DOHH2 (cell line): ENCODE measurements around the gene BAZ1A.

Source experiments
- H3F3A ChIP-seq: fragments of 200-600 bp; sonication (generic), shearing (Covaris generic); 2 replicates; pipeline ENCODE4 v1.6.0; 2016; ENCODE audit warnings: antibody characterized with exemption, mild to moderate bottlenecking; ENCODE audit not compliant: control insufficient read depth, insufficient read depth
- H3K27ac ChIP-seq: fragments of 200-600 bp; sonication (generic); 2 replicates; pipeline ENCODE4 v1.5.1; 2014; ENCODE audit warnings: low read depth, mild to moderate bottlenecking, low read length, moderate library complexity
- H3K27me3 ChIP-seq: fragments of 200-600 bp; sonication (generic); 2 replicates; pipeline ENCODE4 v1.6.1; 2014; ENCODE audit warnings: mild to moderate bottlenecking, low read length, mixed read lengths; ENCODE audit not compliant: control insufficient read depth
- H3K36me3 ChIP-seq: fragments of 200-600 bp; sonication (generic); 2 replicates; pipeline ENCODE4 v1.6.1; 2014; ENCODE audit warnings: mild to moderate bottlenecking, low read length, moderate library complexity, mixed read lengths; ENCODE audit not compliant: control insufficient read depth
- H3K4me1 ChIP-seq: fragments of 200-600 bp; sonication (generic); 2 replicates; pipeline ENCODE4 v1.6.1; 2014; ENCODE audit warnings: mild to moderate bottlenecking, low read length, mixed read lengths; ENCODE audit not compliant: control insufficient read depth
- H3K4me2 ChIP-seq: fragments of 200-600 bp; sonication (generic); 2 replicates; pipeline ENCODE4 v1.6.0; 2014; ENCODE audit warnings: mild to moderate bottlenecking, low read length, moderate library complexity
- H3K4me3 ChIP-seq: fragments of 200-600 bp; sonication (generic); 2 replicates; pipeline ENCODE4 v1.5.1; 2014; ENCODE audit warnings: mild to moderate bottlenecking, low read length, mixed read lengths
- H3K79me2 ChIP-seq: fragments of 200-600 bp; sonication (generic); 2 replicates; pipeline ENCODE4 v1.6.1; 2014; ENCODE audit warnings: mild to moderate bottlenecking, low read length, mixed read lengths; ENCODE audit not compliant: control insufficient read depth
- H3K9me2 ChIP-seq: fragments of 200-600 bp; sonication (generic); replicated peaks from 2 replicates; pipeline ENCODE4 v1.6.1; 2014; ENCODE audit warnings: mild to moderate bottlenecking, low read length, mixed read lengths; ENCODE audit not compliant: control insufficient read depth
- H3K9me3 ChIP-seq: fragments of 200-600 bp; sonication (generic); 2 replicates; pipeline ENCODE4 v1.6.1; 2014; ENCODE audit warnings: antibody characterized with exemption, low read length, mixed read lengths; ENCODE audit not compliant: control insufficient read depth, insufficient read depth
- H4K20me1 ChIP-seq: fragments of 200-600 bp; sonication (generic); 2 replicates; pipeline ENCODE4 v1.6.0; 2014; ENCODE audit warnings: low read depth, mild to moderate bottlenecking, antibody characterized with exemption, low read length, moderate library complexity; ENCODE audit not compliant: control insufficient read depth, insufficient read depth
- EZH2phosphoT487 ChIP-seq: fragments of 200-600 bp; sonication (generic); IDR thresholded peaks from 2 replicates; pipeline ENCODE4 v1.6.1; 2017; ENCODE audit warnings: borderline replicate concordance, mild to moderate bottlenecking, antibody characterized with exemption, low read length, moderate library complexity, mixed read lengths
- TF ChIP-seq, protein P1 (sequence below): fragments of 200-600 bp; sonication (generic); IDR thresholded peaks from one replicate; pipeline ENCODE4 v1.5.1; 2014; ENCODE audit warnings: antibody characterized with exemption, mild to moderate bottlenecking, low read depth, low read length; ENCODE audit not compliant: poor library complexity, severe bottlenecking

BAZ1A gene

DNA sequence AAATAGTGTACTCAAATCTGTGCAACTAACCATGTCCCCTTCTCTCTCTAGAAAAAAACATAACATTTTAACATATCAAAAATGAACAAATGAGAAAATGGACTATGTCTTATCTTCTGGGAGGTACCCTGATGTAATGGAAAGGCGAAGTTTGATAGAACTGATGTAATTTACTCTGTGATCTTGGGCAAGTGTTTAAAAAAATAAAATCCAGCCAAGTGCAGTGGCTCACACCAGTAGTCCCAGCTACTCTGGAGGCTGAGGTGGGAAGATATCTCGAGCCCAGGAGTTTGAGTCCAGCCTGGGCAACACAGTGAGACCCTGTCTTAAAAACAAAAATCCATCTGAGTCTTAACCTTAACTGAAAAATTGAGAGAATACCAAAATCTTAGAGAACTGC is 124.9 kb downstream of the BAZ1A start:
- Histone ChIP-seq H3F3A (peaks cover 25% of the 10 kb centered on the region), H3K9me2 (no peaks in the 10 kb centered on the region), H3K36me3 (peaks cover 20% of the 10 kb centered on the region), H3K27ac (no peak overlapping the region), H3K27me3 (no peaks in the 10 kb centered on the region), H3K9me3 (no peaks in the 10 kb centered on the region), H3K79me2 (no peaks in the 10 kb centered on the region), H3K4me1 (no peaks in the 10 kb centered on the region), H3K4me2 (no peak overlapping the region), H4K20me1 (no peaks in the 10 kb centered on the region), H3K4me3 (no peak overlapping the region)
- TF ChIP-seq, protein P1, sequence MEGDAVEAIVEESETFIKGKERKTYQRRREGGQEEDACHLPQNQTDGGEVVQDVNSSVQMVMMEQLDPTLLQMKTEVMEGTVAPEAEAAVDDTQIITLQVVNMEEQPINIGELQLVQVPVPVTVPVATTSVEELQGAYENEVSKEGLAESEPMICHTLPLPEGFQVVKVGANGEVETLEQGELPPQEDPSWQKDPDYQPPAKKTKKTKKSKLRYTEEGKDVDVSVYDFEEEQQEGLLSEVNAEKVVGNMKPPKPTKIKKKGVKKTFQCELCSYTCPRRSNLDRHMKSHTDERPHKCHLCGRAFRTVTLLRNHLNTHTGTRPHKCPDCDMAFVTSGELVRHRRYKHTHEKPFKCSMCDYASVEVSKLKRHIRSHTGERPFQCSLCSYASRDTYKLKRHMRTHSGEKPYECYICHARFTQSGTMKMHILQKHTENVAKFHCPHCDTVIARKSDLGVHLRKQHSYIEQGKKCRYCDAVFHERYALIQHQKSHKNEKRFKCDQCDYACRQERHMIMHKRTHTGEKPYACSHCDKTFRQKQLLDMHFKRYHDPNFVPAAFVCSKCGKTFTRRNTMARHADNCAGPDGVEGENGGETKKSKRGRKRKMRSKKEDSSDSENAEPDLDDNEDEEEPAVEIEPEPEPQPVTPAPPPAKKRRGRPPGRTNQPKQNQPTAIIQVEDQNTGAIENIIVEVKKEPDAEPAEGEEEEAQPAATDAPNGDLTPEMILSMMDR: no peak
- no peak for TF ChIP-seq EZH2phosphoT487

DNA sequence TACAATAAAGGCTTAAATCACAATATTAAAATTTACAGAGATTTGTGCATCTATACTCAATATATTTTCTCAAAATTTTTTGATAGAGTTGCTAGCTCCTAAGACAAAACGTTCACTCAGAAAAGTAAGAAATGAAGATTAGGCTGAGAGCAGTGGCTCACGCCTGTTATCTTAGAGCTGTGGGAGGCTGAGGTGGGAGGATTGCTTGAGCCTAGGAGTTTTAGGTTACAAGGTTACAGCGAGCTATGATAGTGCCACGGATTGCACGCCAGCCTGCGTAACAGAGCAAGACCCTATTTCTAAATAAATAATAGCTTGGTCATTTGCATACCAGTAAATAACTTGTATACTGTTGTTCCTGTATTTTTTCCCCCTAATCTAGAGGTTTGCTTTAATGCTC is 125.8 kb downstream of the BAZ1A start:
- Histone ChIP-seq H3K79me2 (no peaks in the 10 kb centered on the region), H3K9me3 (no peaks in the 10 kb centered on the region), H3K27ac (no peak overlapping the region), H3K9me2 (no peaks in the 10 kb centered on the region), H3K4me3 (no peak overlapping the region), H3K4me1 (no peaks in the 10 kb centered on the region), H3K36me3 (peaks cover 13% of the 10 kb centered on the region), H3K4me2 (no peak overlapping the region), H3K27me3 (no peaks in the 10 kb centered on the region), H3F3A (peaks cover 18% of the 10 kb centered on the region), H4K20me1 (no peaks in the 10 kb centered on the region)
- TF ChIP-seq, protein P1: no peak
- TF ChIP-seq EZH2phosphoT487: no peak

DNA sequence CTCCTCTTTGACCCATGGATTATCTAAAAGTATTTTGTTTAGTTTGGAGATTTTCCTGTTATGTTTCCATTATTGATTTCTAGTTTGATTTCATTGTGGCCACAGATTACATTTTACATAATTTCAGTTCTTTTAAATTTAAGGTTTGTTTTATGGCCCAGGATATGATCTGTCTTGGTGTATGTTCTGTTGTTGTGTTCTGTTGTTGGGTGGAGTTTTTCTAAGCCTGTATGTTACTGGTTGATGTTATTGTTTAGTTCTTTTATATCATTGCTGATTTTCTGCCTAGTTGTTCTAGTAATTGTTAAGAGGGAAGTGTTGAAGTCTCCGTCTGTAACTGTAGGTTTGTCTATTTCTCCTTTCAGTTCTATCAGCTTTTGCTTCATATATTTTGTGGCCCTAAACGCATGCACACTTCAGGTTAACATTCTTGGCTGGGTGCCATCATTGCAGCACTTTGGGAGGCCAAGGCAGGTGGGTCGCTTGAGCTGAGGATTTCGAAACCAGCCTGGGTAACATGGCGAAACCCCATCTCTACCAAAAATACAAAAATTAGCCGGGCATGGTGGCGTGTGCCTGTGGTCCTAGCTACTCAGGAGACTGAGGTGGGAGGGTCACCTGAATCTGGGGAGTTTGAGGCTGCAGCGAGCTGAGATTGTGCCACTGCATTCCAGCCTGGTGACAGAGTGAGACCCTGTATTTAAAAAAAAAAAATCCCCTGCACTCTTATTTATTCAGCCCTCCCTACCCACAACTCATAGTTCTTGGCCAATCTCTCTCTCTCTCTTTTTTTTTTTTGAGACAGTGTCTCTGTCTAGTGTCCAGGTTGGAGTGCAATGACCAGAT is 132.7 kb downstream of the BAZ1A start:
- Histone ChIP-seq H3K9me3 (no peaks in the 10 kb centered on the region), H3K9me2 (no peaks in the 10 kb centered on the region), H3K27me3 (no peaks in the 10 kb centered on the region), H3F3A (no peaks in the 10 kb centered on the region), H3K27ac (no peak overlapping the region), H3K4me2 (no peak overlapping the region), H3K36me3 (no peaks in the 10 kb centered on the region), H4K20me1 (no peaks in the 10 kb centered on the region), H3K79me2 (no peaks in the 10 kb centered on the region), H3K4me1 (peaks cover 10% of the 10 kb centered on the region), H3K4me3 (no peak overlapping the region)
- TF ChIP-seq, protein P1: no peak
- TF ChIP-seq EZH2phosphoT487: no peak
